Right atrium auricular region (tissue), 2 donors: ENCODE measurements around the gene FAM219B. TPM values are rescaled to one million over a fixed set of nuclear protein-coding genes. Genes with fewer than 3 reads are reported as not detected.
A peak's percentile ranks its signal among the peaks of the same experiment; 100 is the strongest.
"Not testable (repeated sequence)": the region's sequence is repeated elsewhere in the genome, so short reads cannot be mapped to it uniquely, and the experiment has no call there.

Source experiments
- DNase-seq: peaks from one replicate; pipeline ENCODE4 v3.0.0-alpha.2; 2019; ENCODE audit warnings: low spot score
- H3K27ac ChIP-seq, 2 donors: fragments of 200-600 bp; sonication (generic); 1 replicate in 1 of 2; 2 replicates in 1 of 2; pipeline ENCODE4 v1.5.1; 2016 to 2019
- H3K27me3 ChIP-seq, 2 donors: fragments of 200-600 bp; sonication (generic); one replicate each; pipeline versions ENCODE4 v1.5.1 to v1.6.0; 2017 to 2019
- H3K36me3 ChIP-seq: fragments of 200-600 bp; sonication (generic); one replicate; pipeline ENCODE4 v1.5.1; 2016
- H3K4me1 ChIP-seq, 2 donors: fragments of 200-600 bp; sonication (generic); one replicate each; pipeline versions ENCODE4 v1.5.1 to v1.6.0; 2017 to 2019
- H3K4me3 ChIP-seq, 2 donors: fragments of 200-600 bp; sonication (generic); 1 replicate in 1 of 2; 2 replicates in 1 of 2; pipeline ENCODE4 v1.5.1; 2017 to 2019; ENCODE audit warnings: mild to moderate bottlenecking in 1 of 2, moderate library complexity in 1 of 2
- H3K9me3 ChIP-seq, 2 donors: fragments of 200-600 bp; sonication (generic); one replicate each; pipeline ENCODE4 v1.5.1; 2019
- total RNA-seq, 2 donors: library from RNA; depleted of rRNA; stranded (reverse); fragments of >200 nt; gene quantifications; one replicate each; pipeline ENCODE4 v1.1.0, GENCODE V29; 2016
- TF ChIP-seq, protein P1 (sequence below), 2 donors: fragments of 200-600 bp; sonication (generic); IDR thresholded peaks; one replicate each; pipeline ENCODE4 v1.5.1; 2019; ENCODE audit warnings: antibody characterized with exemption in 2 of 2

FAM219B gene
- total RNA-seq, 2 donors from 2014 or later, result 46.9 to 53.3 TPM

DNA sequence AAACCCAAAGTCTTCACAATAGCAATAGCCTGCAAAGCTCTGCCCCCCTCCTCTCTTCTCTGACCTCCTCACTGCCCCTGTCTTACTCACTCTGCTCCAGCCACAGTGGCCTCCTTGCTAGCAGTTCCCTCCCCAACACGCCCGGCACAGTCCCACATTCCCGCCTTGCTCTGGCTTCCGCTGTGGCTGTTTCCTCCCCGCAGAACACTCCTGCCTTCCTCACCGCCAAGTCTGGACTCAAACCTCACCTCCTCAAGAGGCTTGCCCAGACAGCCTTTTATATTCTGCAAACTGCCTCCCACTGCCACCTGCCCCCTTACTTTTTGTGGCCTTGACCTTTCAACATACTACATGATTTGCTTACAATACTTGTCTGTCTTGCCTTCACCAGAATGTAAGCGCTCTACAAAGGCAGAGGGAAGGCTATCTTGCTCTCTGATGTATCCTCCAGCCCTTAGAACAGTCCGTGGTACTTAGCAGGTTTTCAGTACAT lies 17.2 kb downstream of the FAM219B start:
- Histone ChIP-seq H3K4me1 (peaks cover 0 to 30% of the 10 kb centered on the region in 2 donors), H3K4me3 (peak overlapping the region; percentile 83 to 88), H3K27ac (peak overlapping the region; percentile 85 to 91), H3K9me3 (no peaks in the 10 kb centered on the region), H3K36me3 (peaks cover 15% of the 10 kb centered on the region), H3K27me3 (no peaks in the 10 kb centered on the region)
- TF ChIP-seq, protein P1, sequence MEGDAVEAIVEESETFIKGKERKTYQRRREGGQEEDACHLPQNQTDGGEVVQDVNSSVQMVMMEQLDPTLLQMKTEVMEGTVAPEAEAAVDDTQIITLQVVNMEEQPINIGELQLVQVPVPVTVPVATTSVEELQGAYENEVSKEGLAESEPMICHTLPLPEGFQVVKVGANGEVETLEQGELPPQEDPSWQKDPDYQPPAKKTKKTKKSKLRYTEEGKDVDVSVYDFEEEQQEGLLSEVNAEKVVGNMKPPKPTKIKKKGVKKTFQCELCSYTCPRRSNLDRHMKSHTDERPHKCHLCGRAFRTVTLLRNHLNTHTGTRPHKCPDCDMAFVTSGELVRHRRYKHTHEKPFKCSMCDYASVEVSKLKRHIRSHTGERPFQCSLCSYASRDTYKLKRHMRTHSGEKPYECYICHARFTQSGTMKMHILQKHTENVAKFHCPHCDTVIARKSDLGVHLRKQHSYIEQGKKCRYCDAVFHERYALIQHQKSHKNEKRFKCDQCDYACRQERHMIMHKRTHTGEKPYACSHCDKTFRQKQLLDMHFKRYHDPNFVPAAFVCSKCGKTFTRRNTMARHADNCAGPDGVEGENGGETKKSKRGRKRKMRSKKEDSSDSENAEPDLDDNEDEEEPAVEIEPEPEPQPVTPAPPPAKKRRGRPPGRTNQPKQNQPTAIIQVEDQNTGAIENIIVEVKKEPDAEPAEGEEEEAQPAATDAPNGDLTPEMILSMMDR (IDR thresholded peaks at IDR 0.05), result no peak
- DNase-seq, result peak; percentile 67

DNA sequence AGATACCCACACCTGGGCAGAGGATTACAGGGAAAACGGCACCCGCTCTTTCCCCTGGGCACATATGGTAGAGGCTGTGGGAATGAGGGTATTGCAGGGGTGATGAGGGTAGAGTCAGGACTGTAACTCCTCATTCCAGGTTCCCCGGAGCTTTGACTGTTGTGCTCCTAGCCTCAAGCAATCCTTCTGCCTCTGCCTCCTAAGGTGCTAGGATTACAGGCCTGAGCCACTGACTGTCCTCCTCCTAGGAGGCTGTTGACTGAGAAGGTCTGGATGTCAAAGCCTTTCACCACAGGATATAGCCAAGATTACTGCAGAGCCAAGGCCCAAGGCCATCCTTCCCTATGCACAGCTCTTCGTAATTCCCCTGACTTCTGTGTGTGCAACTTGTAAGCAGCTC lies 17.9 kb downstream of the FAM219B start:
- DNase-seq, result no peak
- H3K4me3 ChIP-seq, result no peak overlapping the region
- no peak overlapping the region for H3K27ac ChIP-seq
- no peaks in the 10 kb centered on the region for H3K27me3 ChIP-seq
- TF ChIP-seq, protein P1 (IDR thresholded peaks at IDR 0.05), result no peak
- H3K9me3 ChIP-seq, result no peaks in the 10 kb centered on the region
- H3K4me1 ChIP-seq, result peaks cover 0 to 30% of the 10 kb centered on the region in 2 donors
- peaks cover 14% of the 10 kb centered on the region for H3K36me3 ChIP-seq

DNA sequence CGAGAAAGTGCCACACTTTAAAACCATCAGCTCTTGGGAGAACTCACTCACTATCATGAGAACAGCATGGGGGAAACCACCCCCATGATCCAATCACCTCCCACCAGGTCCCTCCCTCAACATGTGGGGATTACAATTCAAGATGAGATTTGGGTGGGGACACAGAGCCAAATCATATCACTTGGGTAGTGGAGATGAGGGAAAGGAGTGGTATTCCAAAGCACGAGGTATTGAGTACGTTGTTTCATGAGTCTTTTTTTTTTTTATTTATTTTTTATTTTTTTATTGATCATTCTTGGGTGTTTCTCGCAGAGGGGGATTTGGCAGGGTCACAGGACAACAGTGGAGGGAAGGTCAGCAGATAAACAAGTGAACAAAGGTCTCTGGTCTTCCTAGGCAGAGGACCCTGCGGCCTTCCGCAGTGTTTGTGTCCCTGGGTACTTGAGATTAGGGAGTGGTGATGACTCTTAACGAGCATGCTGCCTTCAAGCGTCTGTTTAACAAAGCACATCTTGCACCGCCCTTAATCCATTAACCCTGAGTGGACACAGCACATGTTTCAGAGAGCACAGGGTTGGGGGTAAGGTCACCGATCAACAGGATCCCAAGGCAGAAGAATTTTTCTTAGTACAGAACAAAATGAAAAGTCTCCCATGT lies 19.0 kb downstream of the FAM219B start:
- DNase-seq, H3K9me3 ChIP-seq, H3K27ac ChIP-seq, H3K27me3 ChIP-seq, H3K36me3 ChIP-seq, H3K4me3 ChIP-seq: not testable (repeated sequence)
- peaks cover 0 to 30% of the 10 kb centered on the region in 2 donors for H3K4me1 ChIP-seq

DNA sequence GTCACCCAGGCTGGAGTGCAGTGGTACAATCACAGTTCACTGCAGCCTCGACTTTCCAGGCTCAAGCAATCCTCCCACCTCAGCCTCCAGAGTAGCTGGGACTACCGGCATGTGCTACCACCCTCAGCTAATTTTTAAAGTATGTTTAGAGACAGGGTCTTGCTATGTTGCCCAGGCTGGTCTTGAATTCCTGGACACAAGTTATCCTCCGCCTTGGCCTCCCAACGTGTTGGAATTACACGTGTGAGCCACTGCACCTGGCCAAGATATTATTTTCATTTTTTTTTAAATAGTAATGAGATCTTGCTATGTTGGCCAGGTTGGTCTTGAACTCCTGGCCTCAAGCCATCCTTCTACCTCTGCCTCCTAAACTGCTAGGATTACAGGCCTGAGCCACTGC lies 21.2 kb downstream of the FAM219B start:
- no peak overlapping the region for H3K4me3 ChIP-seq
- no peaks in the 10 kb centered on the region for H3K9me3 ChIP-seq
- no peak overlapping the region for H3K27ac ChIP-seq
- H3K4me1 ChIP-seq, result peaks cover 0 to 16% of the 10 kb centered on the region in 2 donors
- DNase-seq, result no peak
- H3K27me3 ChIP-seq, result no peaks in the 10 kb centered on the region
- TF ChIP-seq, protein P1 (IDR thresholded peaks at IDR 0.05), result no peak
- H3K36me3 ChIP-seq, result no peaks in the 10 kb centered on the region

DNA sequence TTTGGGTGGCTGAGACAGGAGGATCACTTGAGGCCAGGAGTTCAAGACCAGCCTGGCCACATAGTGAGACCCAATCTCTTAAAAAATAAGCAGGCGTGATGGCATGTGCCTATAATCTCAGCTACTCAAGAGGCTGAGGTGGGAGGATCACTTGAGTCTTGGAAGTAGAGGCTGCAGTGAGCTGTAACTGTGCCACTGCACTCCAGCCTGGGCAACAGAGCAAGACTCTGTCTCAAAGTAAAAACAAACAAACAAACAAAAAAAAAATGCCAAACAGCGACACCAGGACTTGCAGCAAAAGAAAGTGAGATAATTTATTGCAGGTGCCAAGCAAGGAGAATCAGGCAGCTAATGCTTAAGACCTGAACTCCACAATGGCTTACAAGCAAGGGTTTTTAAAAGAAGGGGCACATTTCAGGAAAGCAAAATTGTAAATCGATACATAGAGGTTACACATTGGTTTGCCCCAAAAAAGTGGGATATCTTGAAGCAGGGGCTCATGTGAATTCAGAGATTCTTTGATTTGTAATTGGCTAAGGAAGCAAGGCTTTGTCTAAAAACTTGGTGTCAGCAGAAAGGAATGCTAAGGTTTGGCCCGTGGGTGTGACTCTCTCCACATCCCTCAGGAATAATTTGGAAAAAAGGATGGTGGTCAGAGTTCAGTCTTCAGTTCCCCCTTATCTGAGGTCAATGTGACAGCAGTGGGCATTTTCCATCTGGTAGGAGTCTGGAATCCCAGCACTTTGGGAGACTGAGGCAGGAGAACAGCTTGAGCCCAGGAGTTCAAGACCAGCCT lies 22.0 kb downstream of the FAM219B start:
- TF ChIP-seq, protein P1 (IDR thresholded peaks at IDR 0.05), result no peak
- Histone ChIP-seq H3K4me3 (no peak overlapping the region), H3K27ac (no peak overlapping the region), H3K36me3 (no peaks in the 10 kb centered on the region), H3K4me1 (peaks cover 0 to 12% of the 10 kb centered on the region in 2 donors), H3K9me3 (no peaks in the 10 kb centered on the region), H3K27me3 (no peaks in the 10 kb centered on the region)
- DNase-seq, result no peak

DNA sequence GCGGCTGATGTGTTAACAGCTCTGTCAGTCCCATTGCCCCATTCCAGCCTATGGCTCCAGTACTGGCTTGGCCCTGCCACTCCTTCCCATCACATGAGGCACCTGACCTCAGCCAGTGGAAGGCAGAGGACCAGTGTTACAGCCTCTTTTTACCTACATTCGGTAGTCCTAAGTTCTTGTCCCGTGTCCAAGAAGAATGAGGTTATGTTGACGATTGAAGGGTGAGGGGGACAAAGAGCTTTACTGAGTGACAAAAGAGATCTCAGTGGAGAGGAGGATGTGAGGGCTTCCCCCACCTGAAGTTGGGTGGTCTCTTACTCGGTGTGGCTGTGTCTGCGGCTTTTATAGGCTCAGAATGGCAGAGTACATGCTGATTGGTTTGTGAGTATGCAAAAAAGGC lies 24.1 kb downstream of the FAM219B start:
- TF ChIP-seq, protein P1 (IDR thresholded peaks at IDR 0.05), result no peak
- no peaks in the 10 kb centered on the region for H3K36me3 ChIP-seq
- no peak overlapping the region for H3K4me3 ChIP-seq
- no peaks in the 10 kb centered on the region for H3K4me1 ChIP-seq
- no peak for DNase-seq
- no peak overlapping the region for H3K27ac ChIP-seq
- H3K27me3 ChIP-seq, result no peaks in the 10 kb centered on the region
- no peaks in the 10 kb centered on the region for H3K9me3 ChIP-seq
